ENCODE results near the gene CDH3. TPM values are rescaled to one million over a fixed set of nuclear protein-coding genes. Genes with fewer than 3 reads are reported as not detected.

Gene CDH3
- total RNA-seq, 1 donor: 2.2 TPM

- no peak for TF ChIP-seq CTCF (IDR thresholded peaks at IDR 0.05; ENCODE audit: insufficient read depth, low read depth, low read length)
- no peak for DNase-seq (ENCODE audit: low read depth)
- H3K4me3 ChIP-seq (ENCODE audit: low read depth, low read length): no peak overlapping the region
Observed at GRCh38 chr16:68749432-68749831, 104.3 kb downstream of the CDH3 start.

Small RNA genes within 50 kb of the gene (small RNA-seq; reads per million reads assigned to genes)
- gene HSPE1P5 (not detected), gene RF01233 (not detected), gene RNA5SP429 (not detected)

Other genes with a start within 250 kb of the CDH3 start
- under 0.01 and 0.86 TPM in 2 replicates for gene SMPD3, start 196.8 kb upstream of the CDH3 start, total RNA-seq
- gene ZFP90, start 106.0 kb upstream of the CDH3 start, total RNA-seq: 20.9 and 22.5 TPM in 2 replicates
- gene CDH1, start 92.0 kb downstream of the CDH3 start, total RNA-seq: under 0.01 TPM in 1 of 2 replicates, not detected in the other
- gene TANGO6, start 198.2 kb downstream of the CDH3 start, total RNA-seq: 26.4 and 37.1 TPM in 2 replicates

All from fibroblast of villous mesenchyme (primary cell).